ENCODE results near the gene STARD10.

Gene STARD10

GRCh38 chr11:72787216-72788104 is 6.4 kb downstream of the STARD10 start:
- peaks cover 8 to 9% of the 10 kb centered on the region in 2 donors for H3K4me1 Mint-ChIP-seq (ENCODE audit: low read depth in 2 of 2)
- H3K4me3 Mint-ChIP-seq, result no peak overlapping the region

GRCh38 chr11:72786305-72787215 is 7.3 kb downstream of the STARD10 start:
- Mint-ChIP-seq H3K27me3 (no peaks in the 10 kb centered on the region), H3K4me3 (no peak overlapping the region), H3K27ac (no peak overlapping the region), H3K9me3 (no peaks in the 10 kb centered on the region), H3K4me1 (ENCODE audit: low read depth in 2 of 2) (peaks cover 12 to 13% of the 10 kb centered on the region in 2 donors), H3K36me3 (ENCODE audit: insufficient read depth) (peaks cover 3% of the 10 kb centered on the region)
- ATAC-seq (replicated peaks) (no peak), DNase-seq (no peak)

More at GRCh38 chr11:72787216-72788104, 6.4 kb downstream of the STARD10 start:
- H3K9me3 Mint-ChIP-seq, result no peaks in the 10 kb centered on the region
- no peaks in the 10 kb centered on the region for H3K27me3 Mint-ChIP-seq
- peak; percentile 41 for ATAC-seq (replicated peaks)
- peaks cover 3% of the 10 kb centered on the region for H3K36me3 Mint-ChIP-seq (ENCODE audit: insufficient read depth)
- H3K27ac Mint-ChIP-seq, result no peak overlapping the region
- DNase-seq, result no peak

GRCh38 chr11:72784662-72785061 is 9.2 kb downstream of the STARD10 start:
- Mint-ChIP-seq H3K36me3 (ENCODE audit: insufficient read depth) (peaks cover 3% of the 10 kb centered on the region), H3K4me1 (ENCODE audit: low read depth in 2 of 2) (peaks cover 17 to 23% of the 10 kb centered on the region in 2 donors), H3K4me3 (no peak overlapping the region), H3K9me3 (no peaks in the 10 kb centered on the region), H3K27me3 (no peaks in the 10 kb centered on the region), H3K27ac (no peak overlapping the region)
- ATAC-seq (replicated peaks), result no peak
- DNase-seq, result no peak

- Mint-ChIP-seq H3K27ac (peak overlapping the region in 1 of 2 donors; percentile 41), H3K36me3 (ENCODE audit: insufficient read depth) (peaks cover 5% of the 10 kb centered on the region), H3K4me1 (ENCODE audit: low read depth in 2 of 2) (peaks cover 20 to 28% of the 10 kb centered on the region in 2 donors)
These were observed 10.5 kb downstream of the STARD10 start for GRCh38 chr11:72783144-72783905.

GRCh38 chr11:72782081-72782920 is 11.5 kb downstream of the STARD10 start:
- ATAC-seq (replicated peaks) (peak; percentile 42), DNase-seq (no peak)
- peaks cover 20 to 29% of the 10 kb centered on the region in 2 donors for H3K4me1 Mint-ChIP-seq (ENCODE audit: low read depth in 2 of 2)
- peaks cover 2% of the 10 kb centered on the region for H3K36me3 Mint-ChIP-seq (ENCODE audit: insufficient read depth)
- H3K4me3 Mint-ChIP-seq, result peak overlapping the region; percentile 72 to 82
- H3K27ac Mint-ChIP-seq, result peak overlapping the region; percentile 57 to 87
- no peaks in the 10 kb centered on the region for H3K27me3 Mint-ChIP-seq
- H3K9me3 Mint-ChIP-seq, result no peaks in the 10 kb centered on the region

More at GRCh38 chr11:72783144-72783905, 10.5 kb downstream of the STARD10 start:
- ATAC-seq (replicated peaks), result no peak
- Mint-ChIP-seq H3K9me3 (no peaks in the 10 kb centered on the region), H3K4me3 (peak overlapping the region; percentile 72 to 82), H3K27me3 (no peaks in the 10 kb centered on the region)
- DNase-seq, result no peak

- Mint-ChIP-seq H3K4me1 (ENCODE audit: low read depth in 2 of 2) (peaks cover 23 to 32% of the 10 kb centered on the region in 2 donors), H3K4me3 (peak overlapping the region; percentile 72 to 82), H3K27me3 (no peaks in the 10 kb centered on the region), H3K36me3 (ENCODE audit: insufficient read depth) (peaks cover 2% of the 10 kb centered on the region), H3K27ac (peak overlapping the region; percentile 41 to 87), H3K9me3 (no peaks in the 10 kb centered on the region)
- DNase-seq (peak; percentile 42 to 57 (median 55)), ATAC-seq (replicated peaks) (peak; percentile 87)
These were observed 12.3 kb downstream of the STARD10 start for GRCh38 chr11:72781313-72782080.

- Mint-ChIP-seq H3K9me3 (no peaks in the 10 kb centered on the region), H3K27ac (peak overlapping the region; percentile 41 to 57), H3K4me3 (peak overlapping the region; percentile 68 to 78), H3K27me3 (no peaks in the 10 kb centered on the region), H3K36me3 (ENCODE audit: insufficient read depth) (peaks cover 2% of the 10 kb centered on the region), H3K4me1 (ENCODE audit: low read depth in 2 of 2) (peaks cover 28 to 36% of the 10 kb centered on the region in 2 donors)
- no peak for ATAC-seq (replicated peaks)
- no peak for DNase-seq
These were observed 12.9 kb downstream of the STARD10 start for GRCh38 chr11:72781063-72781312.

GRCh38 chr11:72780296-72781062 is 13.4 kb downstream of the STARD10 start:
- no peaks in the 10 kb centered on the region for H3K9me3 Mint-ChIP-seq
- no peaks in the 10 kb centered on the region for H3K27me3 Mint-ChIP-seq
- peaks cover 31 to 36% of the 10 kb centered on the region in 2 donors for H3K4me1 Mint-ChIP-seq (ENCODE audit: low read depth in 2 of 2)
- H3K4me3 Mint-ChIP-seq, result peak overlapping the region; percentile 68 to 78
- peaks cover 2% of the 10 kb centered on the region for H3K36me3 Mint-ChIP-seq (ENCODE audit: insufficient read depth)
- no peak for ATAC-seq (replicated peaks)
- peak overlapping the region; percentile 41 to 57 for H3K27ac Mint-ChIP-seq
- no peak for DNase-seq

- Mint-ChIP-seq H3K36me3 (ENCODE audit: insufficient read depth) (peaks cover 2% of the 10 kb centered on the region), H3K4me1 (ENCODE audit: low read depth in 2 of 2) (peaks cover 31 to 41% of the 10 kb centered on the region in 2 donors), H3K27ac (peak overlapping the region in 1 of 2 donors; percentile 11), H3K27me3 (no peaks in the 10 kb centered on the region), H3K4me3 (peak overlapping the region; percentile 68 to 78), H3K9me3 (no peaks in the 10 kb centered on the region)
- ATAC-seq (replicated peaks), result no peak
- DNase-seq, result no peak
These were observed 14.2 kb downstream of the STARD10 start for GRCh38 chr11:72779495-72780128.

GRCh38 chr11:72778535-72779494 is 15.0 kb downstream of the STARD10 start:
- Mint-ChIP-seq H3K36me3 (ENCODE audit: insufficient read depth) (peaks cover 2% of the 10 kb centered on the region), H3K27me3 (no peaks in the 10 kb centered on the region), H3K4me1 (ENCODE audit: low read depth in 2 of 2) (peaks cover 31 to 43% of the 10 kb centered on the region in 2 donors), H3K9me3 (no peaks in the 10 kb centered on the region), H3K4me3 (peak overlapping the region; percentile 68 to 78), H3K27ac (peak overlapping the region in 1 of 2 donors; percentile 11)
- no peak for DNase-seq
- no peak for ATAC-seq (replicated peaks)
